Left renal pelvis (tissue), 4 donors: Measurements from ENCODE around the gene KLHL33. TPM values are rescaled to one million over a fixed set of nuclear protein-coding genes. Genes with fewer than 3 reads are reported as not detected.
"Not testable (repeated sequence)": the region's sequence is repeated elsewhere in the genome, so short reads cannot be mapped to it uniquely, and the experiment has no call there.

Source experiments
- DNase-seq, 4 donors: peaks; one replicate each; pipeline ENCODE4 v3.0.0-alpha.2; 2013; ENCODE audit warnings: low read depth in 4 of 4, low spot score in 3 of 4
- polyA plus RNA-seq, 4 donors: library from polyadenylated mRNA; unstranded; fragments of 120-200 nt; gene quantifications; one replicate each; pipeline ENCODE4 v1.2.1, GENCODE V29; 2013; ENCODE audit not compliant: insufficient read length in 4 of 4

The KLHL33 gene
- polyA plus RNA-seq, 4 donors = 0.29 to 0.90 (median 0.57) TPM

DNA sequence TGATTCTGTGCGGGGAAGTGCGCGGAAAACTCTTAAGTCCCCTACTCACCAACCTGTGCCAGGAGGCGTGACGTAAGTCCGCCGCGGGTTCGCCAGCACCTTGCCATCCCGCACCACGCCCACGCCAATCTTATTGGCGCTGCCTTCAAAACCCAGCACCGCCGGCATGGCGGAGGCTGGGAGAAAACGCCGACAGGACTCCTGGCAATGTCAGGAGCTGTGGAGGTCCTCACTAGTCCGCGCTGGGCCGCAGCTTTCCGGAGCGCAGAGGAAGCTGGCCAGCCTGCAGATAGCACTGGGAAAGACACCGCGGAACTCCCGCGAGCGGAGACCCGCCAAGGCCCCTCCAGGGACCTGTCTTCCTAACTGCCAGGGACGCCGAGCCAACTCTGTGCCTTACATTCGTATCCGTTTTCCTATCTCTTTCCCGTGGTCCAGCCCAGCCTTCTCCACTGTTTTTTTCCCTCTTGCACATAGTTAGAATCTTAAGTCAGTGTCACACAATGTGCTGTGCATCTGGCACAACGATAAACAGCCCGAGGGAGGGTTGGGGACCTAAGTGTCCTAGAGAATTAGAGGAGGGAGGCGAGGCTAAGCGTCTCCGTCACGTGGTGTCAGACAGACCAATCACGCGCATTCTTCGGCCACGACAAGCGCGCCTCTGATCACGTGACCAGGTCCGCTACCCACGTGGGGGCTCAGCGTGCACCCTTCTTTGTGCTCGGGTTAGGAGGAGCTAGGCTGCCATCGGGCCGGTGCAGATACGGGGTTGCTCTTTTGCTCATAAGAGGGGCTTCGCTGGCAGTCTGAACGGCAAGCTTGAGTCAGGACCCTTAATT lies 18.8 kb upstream of the KLHL33 start, which contains the start of the genes APEX1 and OSGEP:
Gene APEX1, plus strand, starts transcription at position 711 of the 839 bp plus-strand sequence. CDS start 420 bp downstream, outside the sequence.
Gene OSGEP, minus strand, starts transcription at position 297 of the 839 bp plus-strand sequence. Its CDS starts 129 bp downstream, at position 168.
- DNase-seq = peak; percentile 97 to 99 (median 98)

DNA sequence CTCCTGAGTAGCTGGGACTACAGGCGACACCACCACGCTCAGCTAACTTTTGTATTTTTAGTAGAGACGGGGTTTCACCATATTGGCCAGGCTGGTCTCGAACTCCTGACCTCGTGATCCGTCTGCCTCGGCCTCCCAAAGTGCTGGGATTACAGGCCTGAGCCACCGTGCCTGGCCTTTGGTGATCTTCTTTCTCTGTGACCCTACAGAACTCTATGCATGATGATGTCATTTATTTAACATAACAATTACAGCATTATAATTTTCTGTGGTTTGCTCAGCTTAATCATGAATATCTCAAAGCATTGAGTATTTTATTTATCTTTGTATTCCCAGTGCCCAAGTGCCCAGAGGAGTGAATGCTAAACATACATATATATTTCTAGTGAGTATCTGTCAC lies 16.9 kb upstream of the KLHL33 start:
- not testable (repeated sequence) for DNase-seq

DNA sequence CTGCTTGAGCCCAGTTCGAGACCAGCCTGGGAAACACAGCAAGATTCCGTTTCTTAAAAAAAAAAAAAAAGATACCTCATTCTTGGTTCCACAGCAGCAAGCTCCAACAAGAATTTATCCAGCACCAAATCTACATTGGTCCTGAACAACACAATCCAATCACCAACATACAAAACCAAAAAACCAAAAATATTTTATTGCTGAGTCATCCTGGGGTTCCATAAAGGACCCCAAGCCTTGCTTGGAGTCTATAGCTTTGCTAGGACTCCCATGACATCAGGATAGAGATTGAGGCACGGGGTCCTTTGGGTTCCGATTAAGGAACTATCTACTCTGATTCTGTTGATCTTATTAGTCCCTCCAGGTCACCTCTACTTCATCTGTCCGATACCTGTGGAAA lies 10.9 kb upstream of the KLHL33 start:
- DNase-seq = no peak

- DNase-seq = not testable (repeated sequence)
These were observed 7.7 kb upstream of the KLHL33 start for GRCh38 chr14:20443650-20444049.

- no peak for DNase-seq
These were observed 5.5 kb upstream of the KLHL33 start for GRCh38 chr14:20441461-20441860.

- DNase-seq = no peak
These were observed 4.9 kb upstream of the KLHL33 start for GRCh38 chr14:20440882-20441281.

DNA sequence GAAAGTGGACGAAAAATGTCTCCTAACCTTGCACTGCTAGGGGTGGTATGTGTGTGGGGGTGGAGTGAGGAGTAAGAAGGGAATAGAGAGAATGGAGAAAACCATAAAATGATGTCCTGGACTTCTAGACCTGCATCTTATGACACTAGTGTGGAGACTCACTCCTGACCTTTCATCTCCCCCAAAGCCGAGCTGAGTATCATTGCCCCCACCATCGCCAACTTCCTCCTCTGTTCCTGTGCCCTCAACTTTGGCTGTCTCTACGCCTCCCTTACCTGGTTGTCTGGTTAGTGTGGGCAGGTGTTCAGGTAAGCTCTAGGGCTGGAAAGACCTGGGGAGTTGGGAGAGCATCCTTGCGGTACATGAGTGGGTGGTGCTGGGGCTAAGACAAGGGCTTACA lies 4.5 kb upstream of the KLHL33 start:
- no peak for DNase-seq

DNA sequence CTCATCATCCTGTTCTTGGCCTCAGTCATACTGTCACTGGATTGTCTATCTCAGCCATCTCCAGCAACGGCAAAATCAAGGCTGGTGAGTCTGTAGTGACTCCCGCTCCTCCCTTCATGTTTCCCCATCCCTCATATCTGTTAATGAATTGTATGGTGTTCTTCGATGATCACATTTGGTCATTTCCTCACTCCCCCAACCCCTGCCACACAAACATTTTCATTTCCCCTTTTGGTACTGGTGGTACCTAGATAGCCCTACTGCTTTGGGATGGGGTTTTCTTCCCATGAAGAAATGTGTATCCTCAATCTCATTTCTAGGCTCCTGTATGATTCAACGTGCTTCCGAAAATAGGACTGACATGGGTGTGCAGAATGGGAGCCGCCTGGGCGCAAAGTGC lies 2.7 kb upstream of the KLHL33 start:
- no peak for DNase-seq

DNA sequence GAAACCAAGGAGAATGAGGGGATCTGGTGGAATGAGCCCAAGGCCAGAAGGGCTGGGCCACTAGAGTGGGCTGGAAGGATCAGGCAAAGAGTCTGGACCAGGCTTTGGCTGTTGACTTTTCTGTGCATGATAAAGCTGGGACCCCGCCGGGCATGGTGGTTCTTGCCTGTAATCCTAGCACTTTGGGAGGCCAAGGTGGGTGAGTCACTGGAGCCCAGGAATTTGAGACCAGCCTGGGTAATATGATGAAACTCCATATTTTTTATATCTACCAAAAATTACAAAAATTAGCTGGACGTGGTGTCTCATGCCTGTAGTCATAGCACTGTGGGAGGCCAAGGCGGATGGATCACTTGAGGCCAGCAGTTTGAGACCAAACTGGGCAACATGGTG lies 393 bp upstream of the KLHL33 start:
- no peak for DNase-seq

GRCh38 chr14:20434701-20435581 lies 1.0 kb downstream of the KLHL33 start:
- no peak for DNase-seq

- no peak for DNase-seq
These were observed 5.9 kb downstream of the KLHL33 start for GRCh38 chr14:20429801-20430669.

DNA sequence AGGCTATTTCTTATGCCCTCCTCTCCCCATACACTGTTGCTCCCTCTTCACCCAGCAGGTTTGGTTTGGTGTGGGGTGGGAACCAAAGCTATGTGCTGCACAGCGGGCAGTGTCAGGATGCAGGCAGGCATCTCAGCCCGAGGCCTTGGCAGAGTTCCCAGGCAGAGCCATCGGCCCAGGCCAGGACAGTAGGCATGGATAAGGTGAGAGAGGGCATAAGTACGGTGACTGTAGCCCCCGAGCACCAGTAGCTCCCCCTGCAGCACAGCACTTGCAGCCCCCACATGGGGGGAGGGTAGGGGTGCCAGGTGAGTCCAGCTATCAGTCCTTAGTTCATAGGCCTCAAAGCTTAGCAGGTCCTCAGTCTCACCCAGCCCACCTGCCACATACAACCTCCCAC lies 7.2 kb downstream of the KLHL33 start:
- no peak for DNase-seq

DNA sequence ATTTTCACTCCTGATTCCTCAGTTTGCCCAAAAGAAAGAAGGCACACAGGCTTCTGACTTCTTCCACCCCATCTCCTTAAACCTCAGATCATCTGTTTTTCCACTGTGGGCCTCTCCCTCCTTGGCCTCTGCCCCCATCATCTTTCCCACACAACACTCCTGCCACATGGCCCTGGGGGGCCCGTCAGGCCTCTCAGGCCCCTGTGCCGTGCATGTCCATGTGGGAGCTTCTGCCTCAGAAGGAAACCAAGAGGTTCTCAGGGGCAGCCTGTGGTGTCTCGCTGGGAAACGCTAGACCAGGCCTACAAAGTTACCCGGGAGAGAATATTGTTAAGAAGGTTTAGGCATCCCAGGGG lies 8.0 kb downstream of the KLHL33 start:
- no peak for DNase-seq

GRCh38 chr14:20427231-20428009 lies 8.5 kb downstream of the KLHL33 start:
- DNase-seq = no peak

DNA sequence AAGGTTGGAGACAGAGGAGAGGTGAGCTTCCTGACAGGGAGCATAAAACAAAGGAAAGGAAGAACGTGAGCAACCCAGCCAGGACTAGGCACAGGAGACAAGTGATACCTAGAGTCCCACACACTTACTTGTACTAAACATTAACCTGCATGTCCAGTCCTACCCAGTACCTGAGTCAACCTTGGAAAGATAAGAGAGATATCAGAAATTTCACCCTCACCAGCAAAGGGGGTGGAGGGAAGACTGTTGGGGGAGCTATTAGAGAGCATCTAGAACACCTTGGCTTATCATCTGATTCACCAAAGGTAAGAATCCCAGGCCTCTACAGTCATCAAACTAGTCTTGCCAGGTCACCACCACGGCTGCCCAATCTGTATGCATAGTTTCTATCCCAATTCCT lies 11.1 kb downstream of the KLHL33 start:
- no peak for DNase-seq

DNA sequence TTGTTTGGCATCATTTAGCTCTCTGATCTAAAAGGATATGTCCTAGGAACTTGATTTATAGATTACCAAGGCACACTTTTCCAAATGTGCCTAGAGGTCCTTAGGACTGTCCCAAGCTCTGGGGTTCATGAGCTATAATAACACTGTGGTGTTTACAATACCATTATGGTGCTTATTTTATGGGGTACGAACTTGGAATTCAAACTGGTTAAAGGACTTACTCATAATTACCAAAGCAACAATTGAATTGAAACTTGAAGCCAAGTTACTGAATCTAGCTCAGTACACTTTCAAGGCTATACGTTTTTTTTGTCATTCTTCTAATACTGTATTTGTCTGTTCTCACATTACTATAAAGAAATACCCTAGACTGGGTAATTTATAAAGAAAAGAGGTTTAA lies 13.1 kb downstream of the KLHL33 start:
- no peak for DNase-seq

GRCh38 chr14:20421267-20421666 lies 14.7 kb downstream of the KLHL33 start:
- DNase-seq = no peak

DNA sequence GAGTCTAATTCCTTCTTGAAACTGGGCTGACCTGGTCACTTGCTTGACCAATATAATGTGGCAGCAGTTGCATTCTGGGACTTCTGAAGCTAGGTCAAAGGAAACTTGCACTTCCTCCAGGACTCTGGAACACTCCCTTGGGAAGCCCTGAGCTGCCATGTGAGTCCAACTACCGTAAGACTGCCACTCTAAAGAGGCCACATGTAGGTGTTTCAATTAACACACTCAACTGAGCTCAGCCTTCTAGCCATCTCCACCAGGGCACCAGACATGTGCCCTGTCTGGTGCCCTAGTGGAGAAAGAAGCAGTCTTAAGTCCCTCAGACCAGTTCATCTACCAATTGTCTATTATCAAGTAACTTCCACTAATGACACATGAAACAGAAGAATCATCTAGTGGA lies 16.5 kb downstream of the KLHL33 start:
- no peak for DNase-seq

DNA sequence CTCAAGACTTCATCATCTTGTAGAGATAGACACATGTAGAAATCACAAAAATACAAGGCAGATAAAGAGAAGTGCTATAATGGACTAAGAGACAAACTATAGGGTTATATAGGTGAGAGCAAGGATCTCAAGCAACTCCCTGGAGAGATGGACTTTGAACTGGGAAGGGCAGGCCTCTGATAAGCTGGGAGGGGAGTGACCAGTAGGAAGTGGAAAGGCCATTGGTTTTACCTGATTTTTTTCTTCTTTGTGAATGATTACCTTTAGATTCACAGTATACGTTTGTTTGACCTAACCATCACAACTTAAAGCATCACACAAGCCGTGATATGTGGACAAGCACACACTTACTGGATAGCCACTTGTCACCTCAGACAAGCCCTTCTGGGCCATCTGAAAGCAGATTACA lies 17.5 kb downstream of the KLHL33 start:
- DNase-seq = no peak
